Smooth muscle cell (in vitro differentiated cells): ENCODE data around the gene SEMA7A. TPM values are rescaled to one million over a fixed set of nuclear protein-coding genes. Genes with fewer than 3 reads are reported as not detected.

Source experiments
- DNase-seq: peaks from one replicate; lab custom pipeline; 2025; ENCODE audit not compliant: unreplicated experiment; lab: John Stamatoyannopoulos, UW
- H2AFZ ChIP-seq: fragments of 200-600 bp; sonication (generic); 2 replicates; pipeline ENCODE4 v1.6.0; 2016; ENCODE audit warnings: antibody characterized with exemption, low read depth, mild to moderate bottlenecking
- H3F3A ChIP-seq: fragments of 200-600 bp; sonication (generic); 2 replicates; pipeline ENCODE4 v1.6.0; 2017; ENCODE audit warnings: antibody characterized with exemption, low read depth
- H3K27ac ChIP-seq: fragments of 200-600 bp; sonication (generic); 2 replicates; pipeline ENCODE4 v1.5.1; 2016; ENCODE audit warnings: low read depth, mild to moderate bottlenecking
- H3K27me3 ChIP-seq: fragments of 200-600 bp; sonication (generic); 2 replicates; pipeline ENCODE4 v1.6.1; 2016; ENCODE audit warnings: low read depth, mild to moderate bottlenecking
- H3K36me3 ChIP-seq: fragments of 200-600 bp; sonication (generic); 2 replicates; pipeline ENCODE4 v1.5.1; 2016; ENCODE audit warnings: low read depth
- H3K4me1 ChIP-seq: fragments of 200-600 bp; sonication (generic); 2 replicates; pipeline ENCODE4 v1.5.1; 2016; ENCODE audit warnings: low read depth
- H3K4me2 ChIP-seq: fragments of 200-600 bp; sonication (generic); 2 replicates; pipeline ENCODE4 v1.6.0; 2016; ENCODE audit warnings: mild to moderate bottlenecking
- H3K4me3 ChIP-seq: fragments of 200-600 bp; sonication (generic); 2 replicates; pipeline ENCODE4 v1.5.1; 2016; ENCODE audit warnings: mild to moderate bottlenecking
- H3K79me2 ChIP-seq: fragments of 200-600 bp; sonication (generic); 2 replicates; pipeline ENCODE4 v1.6.0; 2016; ENCODE audit warnings: low read depth, mild to moderate bottlenecking
- H3K9ac ChIP-seq: fragments of 200-600 bp; sonication (generic); 2 replicates; pipeline ENCODE4 v1.6.0; 2016; ENCODE audit warnings: low read depth
- H3K9me3 ChIP-seq: fragments of 200-600 bp; sonication (generic); replicated peaks from 2 replicates; pipeline ENCODE4 v1.5.1; 2016; ENCODE audit warnings: low read depth
- H4K20me1 ChIP-seq: fragments of 200-600 bp; sonication (generic); 2 replicates; pipeline ENCODE4 v1.6.0; 2016; ENCODE audit warnings: low read depth
- WGBS: methylation state at CpG from one replicate; pipeline ENCODE4 v1.1.7; 2016; ENCODE audit warnings: low lambda C conversion rate; 5-methylcytosine and 5-hydroxymethylcytosine counted together
- polyA plus RNA-seq: library from polyadenylated mRNA; unstranded; fragments of >200 nt; fragmentation: Nextera tagmentation; extraction: Ambion mirVana; gene quantifications from 2 replicates; pipeline ENCODE4 v1.2.1, GENCODE V29; 2016
- total RNA-seq: library from RNA; depleted of rRNA; stranded (reverse); fragments of >200 nt; gene quantifications from 2 replicates; pipeline ENCODE4 v1.2.3, GENCODE V29; 2014
- TF ChIP-seq, protein P1 (sequence below): fragments of 200-600 bp; sonication (generic); IDR thresholded peaks from 2 replicates; pipeline ENCODE4 v1.5.1; 2017; ENCODE audit warnings: borderline replicate concordance, mild to moderate bottlenecking, antibody characterized with exemption; ENCODE audit not compliant: insufficient read depth, poor library complexity, severe bottlenecking

The SEMA7A gene
- total and polyA plus RNA-seq, 2 experiments from 2014 or later = 9.3 to 44.5 TPM

DNA sequence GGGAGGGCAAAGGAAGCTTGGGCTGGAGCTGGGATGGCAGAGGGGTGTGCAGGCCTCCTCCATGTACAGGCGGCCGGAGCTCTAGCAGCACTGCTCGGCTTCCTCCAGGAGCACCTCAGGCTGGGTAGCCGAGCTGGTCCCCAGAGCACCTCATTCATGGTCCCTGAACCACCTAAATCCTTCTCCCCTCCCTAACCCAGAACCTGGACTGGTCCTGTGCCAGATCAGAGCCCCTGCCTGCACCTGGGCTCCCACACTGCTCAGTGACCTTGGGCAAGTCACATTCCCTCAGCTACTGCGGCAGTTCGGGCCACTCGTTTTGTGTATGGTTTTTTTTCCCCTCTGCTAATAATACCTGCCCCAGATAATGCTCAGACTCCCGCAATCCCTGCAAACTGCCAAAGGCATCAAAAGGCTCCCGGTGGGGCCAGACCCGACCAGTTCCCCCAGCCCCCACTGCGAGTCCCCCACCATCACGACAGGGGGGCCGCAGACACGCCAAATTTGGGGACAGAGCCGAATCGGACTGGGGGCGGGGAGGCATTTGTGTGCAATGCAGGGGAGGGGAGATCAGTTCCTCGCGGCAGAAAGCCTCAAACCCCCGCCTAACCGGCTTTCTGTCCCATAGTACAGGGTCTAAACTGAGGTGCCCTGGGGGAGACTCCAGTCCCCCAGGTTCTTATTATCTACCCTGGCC, 1.3 kb downstream of the SEMA7A start:
- Histone ChIP-seq H3K4me1 (peaks cover 23% of the 10 kb centered on the region), H3F3A (peaks cover 4% of the 10 kb centered on the region), H3K9ac (peak overlapping the region; percentile 88), H3K36me3 (no peaks in the 10 kb centered on the region), H2AFZ (no peak overlapping the region), H3K27me3 (no peaks in the 10 kb centered on the region), H3K79me2 (peaks cover 68% of the 10 kb centered on the region), H3K4me2 (peak overlapping the region; percentile 99), H3K27ac (no peak overlapping the region), H4K20me1 (peaks cover 55% of the 10 kb centered on the region), H3K4me3 (peak overlapping the region; percentile 100), H3K9me3 (no peaks in the 10 kb centered on the region)
- no peak for DNase-seq
- 18% methylated on average over 19 of the region's 21 CpGs for WGBS
- TF ChIP-seq, protein P1, sequence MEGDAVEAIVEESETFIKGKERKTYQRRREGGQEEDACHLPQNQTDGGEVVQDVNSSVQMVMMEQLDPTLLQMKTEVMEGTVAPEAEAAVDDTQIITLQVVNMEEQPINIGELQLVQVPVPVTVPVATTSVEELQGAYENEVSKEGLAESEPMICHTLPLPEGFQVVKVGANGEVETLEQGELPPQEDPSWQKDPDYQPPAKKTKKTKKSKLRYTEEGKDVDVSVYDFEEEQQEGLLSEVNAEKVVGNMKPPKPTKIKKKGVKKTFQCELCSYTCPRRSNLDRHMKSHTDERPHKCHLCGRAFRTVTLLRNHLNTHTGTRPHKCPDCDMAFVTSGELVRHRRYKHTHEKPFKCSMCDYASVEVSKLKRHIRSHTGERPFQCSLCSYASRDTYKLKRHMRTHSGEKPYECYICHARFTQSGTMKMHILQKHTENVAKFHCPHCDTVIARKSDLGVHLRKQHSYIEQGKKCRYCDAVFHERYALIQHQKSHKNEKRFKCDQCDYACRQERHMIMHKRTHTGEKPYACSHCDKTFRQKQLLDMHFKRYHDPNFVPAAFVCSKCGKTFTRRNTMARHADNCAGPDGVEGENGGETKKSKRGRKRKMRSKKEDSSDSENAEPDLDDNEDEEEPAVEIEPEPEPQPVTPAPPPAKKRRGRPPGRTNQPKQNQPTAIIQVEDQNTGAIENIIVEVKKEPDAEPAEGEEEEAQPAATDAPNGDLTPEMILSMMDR = no peak

DNA sequence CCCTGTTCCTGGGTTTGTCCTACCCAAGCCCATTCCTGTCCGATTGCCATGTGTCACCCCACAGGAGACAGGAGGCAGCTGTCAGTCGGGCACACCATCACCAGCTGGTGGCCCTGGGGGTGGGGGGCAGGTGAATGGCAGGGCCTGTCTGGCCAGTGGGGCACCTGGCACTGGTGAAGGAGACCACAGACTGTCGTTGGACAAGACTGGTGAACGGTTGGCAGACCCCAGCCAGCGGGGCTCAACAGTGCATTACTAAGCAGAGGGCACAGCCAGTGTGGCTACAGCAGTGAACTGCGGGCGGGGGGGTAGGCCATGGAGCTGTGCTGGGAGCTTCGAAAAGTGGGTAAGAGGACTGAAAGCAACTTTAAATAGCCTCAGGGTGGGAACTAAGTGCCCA, 2.1 kb downstream of the SEMA7A start:
- Histone ChIP-seq H3K9me3 (no peaks in the 10 kb centered on the region), H3K4me3 (peak overlapping the region; percentile 100), H3K27ac (no peak overlapping the region), H3K9ac (no peak overlapping the region), H3K36me3 (no peaks in the 10 kb centered on the region), H3F3A (peaks cover 4% of the 10 kb centered on the region), H3K79me2 (peaks cover 76% of the 10 kb centered on the region), H4K20me1 (peaks cover 63% of the 10 kb centered on the region), H3K4me2 (peak overlapping the region; percentile 99), H3K4me1 (peaks cover 23% of the 10 kb centered on the region), H3K27me3 (no peaks in the 10 kb centered on the region), H2AFZ (no peak overlapping the region)
- no peak for DNase-seq
- 88% methylated on average over 8 of the region's 8 CpGs for whole genome bisulfite sequencing
- TF ChIP-seq, protein P1 = no peak

GRCh38 chr15:74431116-74431515, 2.6 kb downstream of the SEMA7A start:
- no peak overlapping the region for H3K9ac ChIP-seq
- WGBS = 84% methylated on average over 1 of the region's 1 CpG
- H3K4me2 ChIP-seq = peak overlapping the region; percentile 99
- H4K20me1 ChIP-seq = peaks cover 68% of the 10 kb centered on the region
- peaks cover 81% of the 10 kb centered on the region for H3K79me2 ChIP-seq
- H3K4me3 ChIP-seq = peak overlapping the region; percentile 100
- peaks cover 4% of the 10 kb centered on the region for H3F3A ChIP-seq
- TF ChIP-seq, protein P1 = no peak
- H3K36me3 ChIP-seq = no peaks in the 10 kb centered on the region
- H2AFZ ChIP-seq = no peak overlapping the region
- no peaks in the 10 kb centered on the region for H3K9me3 ChIP-seq
- DNase-seq = no peak
- H3K4me1 ChIP-seq = peaks cover 23% of the 10 kb centered on the region
- H3K27me3 ChIP-seq = no peaks in the 10 kb centered on the region
- H3K27ac ChIP-seq = no peak overlapping the region

- Histone ChIP-seq H3K4me1 (peaks cover 23% of the 10 kb centered on the region), H4K20me1 (peaks cover 74% of the 10 kb centered on the region), H3K79me2 (peaks cover 86% of the 10 kb centered on the region)
Observed at GRCh38 chr15:74430510-74430951, 3.2 kb downstream of the SEMA7A start.

More at GRCh38 chr15:74430510-74430951, 3.2 kb downstream of the SEMA7A start:
- peak overlapping the region; percentile 99 for H3K4me2 ChIP-seq
- H3K27me3 ChIP-seq = no peaks in the 10 kb centered on the region
- TF ChIP-seq, protein P1 = no peak
- no peaks in the 10 kb centered on the region for H3K36me3 ChIP-seq
- H3F3A ChIP-seq = peaks cover 4% of the 10 kb centered on the region
- peak overlapping the region; percentile 10 for H3K4me3 ChIP-seq
- no peak for DNase-seq
- H3K27ac ChIP-seq = no peak overlapping the region
- no peak overlapping the region for H3K9ac ChIP-seq
- H3K9me3 ChIP-seq = no peaks in the 10 kb centered on the region
- 70% methylated on average over 6 of the region's 6 CpGs for WGBS
- no peak overlapping the region for H2AFZ ChIP-seq
